Stomach (tissue), 9 donors: ENCODE results near the gene ATF7. TPM values are rescaled to one million over a fixed set of nuclear protein-coding genes. Genes with fewer than 3 reads are reported as not detected.

Source experiments
- DNase-seq, 2 donors: peaks; one replicate each; pipeline versions ENCODE4 v3.0.0 to v3.0.0-alpha.2; 2013 to 2019
- H3K27ac ChIP-seq, 5 donors: fragments of 200-600 bp in 4 of 5; sonication (generic) in 4 of 5; one replicate each; pipeline ENCODE4 v1.5.1; 2013 to 2019; ENCODE audit warnings: mild to moderate bottlenecking in 1 of 5, moderate library complexity in 1 of 5
- H3K27me3 ChIP-seq, 3 donors: fragments of 200-600 bp; sonication (generic); one replicate each; pipeline ENCODE4 v1.5.1; 2017 to 2019; ENCODE audit warnings: mixed run types in 1 of 3
- H3K36me3 ChIP-seq, 4 donors: fragments of 200-600 bp; sonication (generic); 1 replicate in 3 of 4; 2 replicates in 1 of 4; pipeline ENCODE4 v1.5.1; 2016 to 2019
- H3K4me1 ChIP-seq, 4 donors: fragments of 200-600 bp; sonication (generic); one replicate each; pipeline ENCODE4 v1.5.1; 2016 to 2019
- H3K4me3 ChIP-seq, 4 donors: fragments of 200-600 bp; sonication (generic) in 3 of 4; one replicate each; pipeline ENCODE4 v1.5.1; 2016 to 2019; ENCODE audit warnings: mild to moderate bottlenecking in 1 of 4
- H3K9me3 ChIP-seq, 4 donors: fragments of 200-600 bp; sonication (generic); one replicate each; pipeline ENCODE4 v1.5.1; 2016 to 2019
- CTCF ChIP-seq, 7 experiments: fragments of 450-650 bp in 4 of 7; fragments of 200-600 bp in 3 of 7; sonication (generic) in 3 of 7; IDR thresholded peaks; one replicate each; pipeline ENCODE4 v1.5.1; 2016 to 2019; ENCODE audit warnings: antibody characterized with exemption in 7 of 7, control low read depth in 2 of 7, mild to moderate bottlenecking in 1 of 7
- EP300 ChIP-seq: sonication (generic); formaldehyde crosslinking; IDR thresholded peaks from one replicate; pipeline ENCODE4 v1.6.1; 2017; ENCODE audit warnings: antibody characterized with exemption
- POLR2A ChIP-seq, 4 donors: fragments of 450-650 bp; IDR thresholded peaks; one replicate each; pipeline ENCODE4 v1.6.1; 2016; ENCODE audit warnings: antibody characterized with exemption in 4 of 4, control low read depth in 2 of 4, mild to moderate bottlenecking in 1 of 4, moderate library complexity in 1 of 4
- POLR2AphosphoS5 ChIP-seq, 3 donors: sonication (generic); formaldehyde crosslinking; IDR thresholded peaks; one replicate each; pipeline ENCODE4 v1.6.1; 2016; ENCODE audit warnings: antibody characterized with exemption in 3 of 3
- WGBS, 5 donors: extraction: QIAGEN DNeasy Blood & Tissue Kit in 3 of 5; methylation state at CpG; one replicate each; pipeline versions ENCODE4 v1.1.5 to v1.1.7; 2013 to 2018; 5-methylcytosine and 5-hydroxymethylcytosine counted together
- intact Hi-C: fragments of 100-400 bp; cut with DNase I; formaldehyde crosslinking; loops from one replicate; pipeline ENCODE4 v1.15.1; 2023; ENCODE audit warnings: low total_unique reads
- polyA plus RNA-seq, 3 donors: library from polyadenylated mRNA; stranded (reverse); fragments of 200-250 nt; gene quantifications; one replicate each; pipeline ENCODE4 v1.2.3, GENCODE V29; 2013
- total RNA-seq, 5 donors: library from RNA; depleted of rRNA; stranded (reverse); fragments of >200 nt; gene quantifications; one replicate each; pipeline versions ENCODE4 v1.1.0 to v1.2.3, GENCODE V29; 2014 to 2016
- donor health status: healthy with polysubstance abuse.
- donor health status: Bipolar disorder and iron deficiency.
- donor health status: healthy.

Gene ATF7
- total and polyA plus RNA-seq, 8 donors: 9.0 to 93.4 (median 16.3) TPM

- H3K27ac ChIP-seq: peak overlapping the region in 2 of 5 donors; percentile 4 to 18
- intact Hi-C loops: loop anchor here (10.0 kb wide), 1 partner anchor 56 kb away; no protein-coding TSS in a partner anchor
These were observed 44.1 kb upstream of the ATF7 start for GRCh38 chr12:53670308-53670707.

DNA sequence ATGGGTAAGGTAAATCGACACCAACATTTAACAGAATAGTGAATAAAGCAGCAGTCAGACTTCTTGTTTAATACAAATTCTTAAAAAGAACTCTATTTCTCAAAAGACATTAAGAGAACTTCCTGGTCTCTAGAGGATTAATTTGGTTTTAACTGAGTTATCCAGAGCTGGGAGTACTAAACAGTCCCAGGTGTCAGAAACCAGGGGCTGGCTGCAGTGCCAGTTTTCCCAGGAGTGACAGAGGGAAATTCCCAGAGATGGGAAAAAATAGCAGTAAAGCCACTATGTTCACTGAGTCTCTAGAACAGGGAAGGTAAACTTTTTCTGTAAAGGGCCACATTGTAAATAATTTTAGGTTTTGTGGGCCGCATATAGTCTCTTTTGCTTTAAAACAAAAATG is 40.9 kb upstream of the ATF7 start:
- intact Hi-C loops: no loop called here
- 82 to 93% (median 91%) methylated on average over 2 of the region's 2 CpGs for WGBS, 5 donors
- no peaks in the 10 kb centered on the region for H3K9me3 ChIP-seq
- DNase-seq: no peak
- H3K4me3 ChIP-seq: no peak overlapping the region
- no peak for TF ChIP-seq POLR2A (IDR thresholded peaks at IDR 0.05)
- TF ChIP-seq POLR2AphosphoS5 (IDR thresholded peaks at IDR 0.05): no peak
- TF ChIP-seq CTCF (IDR thresholded peaks at IDR 0.05): no peak
- TF ChIP-seq EP300: no peak
- peaks cover 61 to 100% (median 97%) of the 10 kb centered on the region in 4 donors for H3K36me3 ChIP-seq
- peak overlapping the region in 2 of 5 donors; percentile 14 to 35 for H3K27ac ChIP-seq
- H3K27me3 ChIP-seq: no peaks in the 10 kb centered on the region
- peaks cover 0 to 41% (median 14%) of the 10 kb centered on the region in 4 donors for H3K4me1 ChIP-seq

More at GRCh38 chr12:53670308-53670707, 44.1 kb upstream of the ATF7 start:
- 86 to 94% (median 89%) methylated on average over 7 of the region's 7 CpGs for whole genome bisulfite sequencing, 5 donors
- Histone ChIP-seq H3K4me1 (peaks cover 0 to 56% (median 35%) of the 10 kb centered on the region in 4 donors), H3K27me3 (no peaks in the 10 kb centered on the region), H3K4me3 (no peak overlapping the region), H3K36me3 (peaks cover 55 to 88% (median 82%) of the 10 kb centered on the region in 4 donors), H3K9me3 (no peaks in the 10 kb centered on the region)
- TF ChIP-seq POLR2AphosphoS5 (IDR thresholded peaks at IDR 0.05) (no peak), POLR2A (IDR thresholded peaks at IDR 0.05) (no peak), CTCF (IDR thresholded peaks at IDR 0.05) (no peak)
- DNase-seq: no peak

- peaks cover 7 to 39% (median 14%) of the 10 kb centered on the region in 4 donors for H3K4me1 ChIP-seq
- peak overlapping the region in 4 of 5 donors; percentile 3 to 59 (median 12) for H3K27ac ChIP-seq
- peaks cover 42 to 80% (median 75%) of the 10 kb centered on the region in 4 donors for H3K36me3 ChIP-seq
- intact Hi-C loops: no loop called here
- TF ChIP-seq CTCF (IDR thresholded peaks at IDR 0.05) (no peak), EP300 (no peak), POLR2A (IDR thresholded peaks at IDR 0.05) (no peak), POLR2AphosphoS5 (IDR thresholded peaks at IDR 0.05) (no peak)
- H3K4me3 ChIP-seq: no peak overlapping the region
- H3K9me3 ChIP-seq: no peaks in the 10 kb centered on the region
- 57 to 82% (median 78%) methylated on average over 7 of the region's 7 CpGs for WGBS, 5 donors
- H3K27me3 ChIP-seq: no peaks in the 10 kb centered on the region
- no peak for DNase-seq
These were observed 38.8 kb upstream of the ATF7 start for GRCh38 chr12:53664936-53665335.

DNA sequence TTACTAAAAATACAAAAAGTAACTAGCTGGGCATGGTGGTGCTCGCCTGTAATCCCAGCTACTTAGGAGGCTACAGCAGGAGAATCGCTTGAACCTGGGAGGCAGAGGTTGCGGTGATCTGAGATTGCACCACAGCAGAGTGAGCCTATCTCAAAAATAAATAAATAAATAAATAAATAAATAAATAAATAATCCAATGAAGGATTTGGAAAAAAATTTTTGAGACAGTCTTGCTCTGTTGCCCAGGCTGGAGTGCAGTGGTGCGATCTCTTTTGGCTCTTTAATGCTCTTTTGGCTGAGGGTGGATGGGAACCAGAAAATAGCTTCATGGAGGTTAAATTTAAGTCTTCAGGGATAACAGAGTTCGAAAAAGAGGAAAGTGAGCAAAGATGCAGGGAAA is 38.0 kb upstream of the ATF7 start:
- no peak for DNase-seq
- 79 to 89% (median 87%) methylated on average over 5 of the region's 5 CpGs for WGBS, 5 donors
- Histone ChIP-seq H3K4me3 (no peak overlapping the region), H3K9me3 (no peaks in the 10 kb centered on the region), H3K36me3 (peaks cover 35 to 72% (median 68%) of the 10 kb centered on the region in 4 donors), H3K4me1 (peaks cover 14 to 44% (median 20%) of the 10 kb centered on the region in 4 donors), H3K27ac (peak overlapping the region in 1 of 5 donors; percentile 59), H3K27me3 (no peaks in the 10 kb centered on the region)
- intact Hi-C loops: no loop called here
- no peak for TF ChIP-seq POLR2AphosphoS5 (IDR thresholded peaks at IDR 0.05)
- no peak for TF ChIP-seq EP300
- no peak for TF ChIP-seq POLR2A (IDR thresholded peaks at IDR 0.05)
- no peak for TF ChIP-seq CTCF (IDR thresholded peaks at IDR 0.05)
